Left ventricle myocardium inferior (tissue), 1 donor: ENCODE results near the gene PUS7. TPM values are rescaled to one million over a fixed set of nuclear protein-coding genes. Genes with fewer than 3 reads are reported as not detected.

ENCODE experiments used
- DNase-seq: peaks from one replicate; pipeline ENCODE4 v3.0.0-alpha.2; 2020
- H3K27ac ChIP-seq: fragments of 200-600 bp; replicated peaks from 2 replicates; pipeline ENCODE4 v1.8.0; 2021
- H3K27me3 ChIP-seq: fragments of 200-600 bp; 2 replicates; pipeline ENCODE4 v1.8.0; 2021; ENCODE audit warnings: low read depth
- H3K36me3 ChIP-seq: fragments of 200-600 bp; 2 replicates; pipeline ENCODE4 v1.8.0; 2021
- H3K4me1 ChIP-seq: fragments of 200-600 bp; 2 replicates; pipeline ENCODE4 v1.8.0; 2021
- H3K4me3 ChIP-seq: fragments of 200-600 bp; 2 replicates; pipeline ENCODE4 v1.8.0; 2021; ENCODE audit warnings: mild to moderate bottlenecking, moderate library complexity
- H3K9me3 ChIP-seq: fragments of 200-600 bp; replicated peaks from 2 replicates; pipeline ENCODE4 v1.8.0; 2021
- CTCF ChIP-seq: fragments of 200-600 bp; IDR thresholded peaks from 2 replicates; pipeline ENCODE4 v1.8.0; 2021; ENCODE audit warnings: antibody characterized with exemption, mild to moderate bottlenecking, borderline replicate concordance
- intact Hi-C: fragments of 100-400 bp; cut with micrococcal nuclease; formaldehyde crosslinking; loops from one replicate; pipeline ENCODE4 v1.11.0; 2022
- long read RNA-seq: library from polyadenylated mRNA; unstranded; transcript quantifications from one replicate; pipeline ENCODE4 v2.0.0, GENCODE V29; 2021
- total RNA-seq: library from RNA; stranded (reverse); fragmentation: NEBNext Ultra II Directional; extraction: Animal tissue kit (Norgen Biotek cat#: 25700); gene quantifications from one replicate; pipeline ENCODE4 v1.2.1, GENCODE V29; 2021
- donor health status: DM: no; HTN: yes; CAD: no; lungs with severe emphysema.

Gene PUS7
- 4.9 TPM for total RNA-seq
- long read RNA-seq, transcript PUS7-202 (16 exons, 2,356 nt): major isoform, 6 of 9 reads
- long read RNA-seq, partial matches to known transcripts: 0 of 9 reads
- long read RNA-seq, other reads (novel, unspliced or antisense): 2 of 9 reads

GRCh38 chr7:105521717-105522463 is at the start of gene PUS7:
PUS7 (minus strand) TSS chr7:105522271; CDS start chr7:105508512, 13,759 bp downstream.
- TF ChIP-seq CTCF: no peak
- Histone ChIP-seq H3K27ac (peak within 1 kb of the TSS; percentile 93), H3K4me1 (peaks cover 23% of the 10 kb centered on the region), H3K36me3 (no peaks in the 10 kb centered on the region), H3K4me3 (peak within 1 kb of the TSS; percentile 94), H3K27me3 (no peaks in the 10 kb centered on the region), H3K9me3 (no peaks in the 10 kb centered on the region)
- peak; percentile 91 for DNase-seq
- intact Hi-C loops: no loop called here

GRCh38 chr7:105567821-105568220 is 45.8 kb upstream of the PUS7 start:
- DNase-seq: no peak
- no peak for TF ChIP-seq CTCF
- Histone ChIP-seq H3K36me3 (peaks cover 68% of the 10 kb centered on the region), H3K27me3 (no peaks in the 10 kb centered on the region), H3K27ac (no peak overlapping the region), H3K4me3 (no peak overlapping the region), H3K4me1 (no peaks in the 10 kb centered on the region), H3K9me3 (no peaks in the 10 kb centered on the region)
- intact Hi-C loops: no loop called here

- no peak for DNase-seq
- intact Hi-C loops: no loop called here
- TF ChIP-seq CTCF: no peak
Measured at GRCh38 chr7:105567024-105567423, 45.0 kb upstream of the PUS7 start.

GRCh38 chr7:105565190-105565589 is 43.1 kb upstream of the PUS7 start:
- no peaks in the 10 kb centered on the region for H3K9me3 ChIP-seq
- peaks cover 92% of the 10 kb centered on the region for H3K36me3 ChIP-seq
- no peak overlapping the region for H3K4me3 ChIP-seq
- no peak for DNase-seq
- TF ChIP-seq CTCF: no peak
- H3K27me3 ChIP-seq: no peaks in the 10 kb centered on the region
- no peak overlapping the region for H3K27ac ChIP-seq
- no peaks in the 10 kb centered on the region for H3K4me1 ChIP-seq
- intact Hi-C loops: no loop called here

More at GRCh38 chr7:105567024-105567423, 45.0 kb upstream of the PUS7 start:
- Histone ChIP-seq H3K36me3 (peaks cover 76% of the 10 kb centered on the region), H3K9me3 (no peaks in the 10 kb centered on the region), H3K4me1 (no peaks in the 10 kb centered on the region), H3K27me3 (no peaks in the 10 kb centered on the region), H3K4me3 (no peak overlapping the region), H3K27ac (no peak overlapping the region)

- H3K27me3 ChIP-seq: no peaks in the 10 kb centered on the region
- intact Hi-C loops: no loop called here
- no peaks in the 10 kb centered on the region for H3K9me3 ChIP-seq
- H3K36me3 ChIP-seq: peaks cover 86% of the 10 kb centered on the region
- no peak overlapping the region for H3K4me3 ChIP-seq
- no peak for DNase-seq
- no peak overlapping the region for H3K27ac ChIP-seq
- H3K4me1 ChIP-seq: no peaks in the 10 kb centered on the region
- no peak for TF ChIP-seq CTCF
Measured at GRCh38 chr7:105559926-105560325, 37.9 kb upstream of the PUS7 start.
